Measurements from ENCODE around the gene CNTNAP4. TPM values are rescaled to one million over a fixed set of nuclear protein-coding genes. Genes with fewer than 3 reads are reported as not detected.

Gene CNTNAP4
- polyA plus RNA-seq, 1 of the 3 experiments (the other 2 are of a cell fraction), result not detected

DNA sequence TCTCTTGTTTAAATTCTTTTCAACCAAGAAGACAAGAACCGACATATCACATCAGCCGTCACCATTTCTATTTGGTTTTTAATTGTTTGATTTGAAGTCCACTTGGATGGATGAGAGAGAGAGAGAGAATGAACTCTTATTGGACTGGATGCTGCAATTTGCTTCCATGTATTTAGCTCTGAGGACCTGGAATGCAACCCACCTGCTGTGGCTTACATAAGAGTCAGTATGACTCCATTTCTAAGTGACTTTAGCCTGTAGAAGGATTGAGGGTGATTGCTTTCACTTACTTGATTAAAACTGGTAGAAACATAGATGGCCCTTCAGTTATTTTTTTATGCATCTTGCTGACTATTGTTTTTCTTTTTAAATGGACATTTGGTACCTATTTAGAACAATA, 296.1 kb downstream of the CNTNAP4 start:
- no peak overlapping the region for H3K9ac ChIP-seq
- H3K36me3 ChIP-seq (replicated peaks in 1 of 2; ENCODE audit: control insufficient read depth in 1 of 2, insufficient read depth in 2 of 2, low read length in 1 of 2), result no peaks in the 10 kb centered on the region
- CTCF ChIA-PET, result no interaction called here
- no peak overlapping the region for H3K4me2 ChIP-seq
- H4K20me1 ChIP-seq (ENCODE audit: insufficient read depth), result no peaks in the 10 kb centered on the region
- no peak overlapping the region for H2AFZ ChIP-seq (ENCODE audit: low read depth)
- no peak overlapping the region for H3K4me3 ChIP-seq (ENCODE audit: low read depth in 2 of 2, low read length in 1 of 2)
- no peaks in the 10 kb centered on the region for H3F3A ChIP-seq (replicated peaks; ENCODE audit: insufficient read depth)
- H3K79me2 ChIP-seq (ENCODE audit: insufficient read depth), result no peaks in the 10 kb centered on the region
- H3K9me2 ChIP-seq, result no peaks in the 10 kb centered on the region
- POLR2A ChIA-PET, result no interaction called here
- H3K9me3 ChIP-seq, result no peaks in the 10 kb centered on the region
- H3K27ac ChIP-seq (ENCODE audit: low read depth in 2 of 2, low read length in 1 of 2), result no peak overlapping the region
- H3K27me3 ChIP-seq (ENCODE audit: insufficient read depth), result no peaks in the 10 kb centered on the region
- no peaks in the 10 kb centered on the region for H3K4me1 ChIP-seq (ENCODE audit: control insufficient read depth in 1 of 2, insufficient read depth in 2 of 2, low read depth in 1 of 2, low read length in 1 of 2)
- DNase-seq, result no peak
- 50% methylated on average over 2 of the region's 2 CpGs for WGBS (ENCODE audit: low lambda C conversion rate)
- no peak for TF ChIP-seq JUND (IDR thresholded peaks at IDR 0.05)
- no peak for TF ChIP-seq FOXJ3 (CRISPR knock-in tag; IDR thresholded peaks at IDR 0.05)

- Histone ChIP-seq H3K4me1 (ENCODE audit: control insufficient read depth in 1 of 2, insufficient read depth in 2 of 2, low read depth in 1 of 2, low read length in 1 of 2) (no peaks in the 10 kb centered on the region), H2AFZ (ENCODE audit: low read depth) (no peak overlapping the region), H3K9me3 (no peaks in the 10 kb centered on the region), H3K9me2 (no peaks in the 10 kb centered on the region), H3K36me3 (replicated peaks in 1 of 2; ENCODE audit: control insufficient read depth in 1 of 2, insufficient read depth in 2 of 2, low read length in 1 of 2) (no peaks in the 10 kb centered on the region), H4K20me1 (ENCODE audit: insufficient read depth) (no peaks in the 10 kb centered on the region), H3K27ac (ENCODE audit: low read depth in 2 of 2, low read length in 1 of 2) (no peak overlapping the region), H3K9ac (no peak overlapping the region), H3F3A (replicated peaks; ENCODE audit: insufficient read depth) (no peaks in the 10 kb centered on the region), H3K79me2 (ENCODE audit: insufficient read depth) (no peaks in the 10 kb centered on the region), H3K27me3 (ENCODE audit: insufficient read depth) (no peaks in the 10 kb centered on the region), H3K4me2 (no peak overlapping the region), H3K4me3 (ENCODE audit: low read depth in 2 of 2, low read length in 1 of 2) (no peak overlapping the region)
- ChIA-PET CTCF (interaction anchor here (1.4 kb wide), 1 partner anchor 11 kb away, joined by 3 read pairs; no protein-coding TSS in a partner anchor), POLR2A (no interaction called here)
- DNase-seq, result no peak
- TF ChIP-seq TAF1 (IDR thresholded peaks at IDR 0.05; ENCODE audit: borderline replicate concordance, low read depth, low read length), result no peak
- TF ChIP-seq EZH2phosphoT487 (IDR thresholded peaks at IDR 0.05; ENCODE audit: borderline replicate concordance, low read depth), result no peak
- TF ChIP-seq GATA2 (CRISPR knock-in tag; IDR thresholded peaks at IDR 0.05), result no peak
- no peak for TF ChIP-seq MXI1 (IDR thresholded peaks at IDR 0.05; ENCODE audit: low read depth, low read length)
- TF ChIP-seq MEF2A (IDR thresholded peaks at IDR 0.05; ENCODE audit: borderline replicate concordance, low read depth), result no peak
- 18% methylated on average over 2 of the region's 2 CpGs for WGBS (ENCODE audit: low lambda C conversion rate)
Observed at GRCh38 chr16:76574651-76575050, 297.4 kb downstream of the CNTNAP4 start.

GRCh38 chr16:76576526-76576925, 299.3 kb downstream of the CNTNAP4 start:
- no peaks in the 10 kb centered on the region for H3K4me1 ChIP-seq (ENCODE audit: control insufficient read depth in 1 of 2, insufficient read depth in 2 of 2, low read depth in 1 of 2, low read length in 1 of 2)
- no peak for TF ChIP-seq MXI1 (IDR thresholded peaks at IDR 0.05; ENCODE audit: low read depth, low read length)
- TF ChIP-seq JUND (IDR thresholded peaks at IDR 0.05), result no peak
- TF ChIP-seq RFX5 (IDR thresholded peaks at IDR 0.05; ENCODE audit: low read length), result no peak
- no peak for TF ChIP-seq TAF1 (IDR thresholded peaks at IDR 0.05; ENCODE audit: borderline replicate concordance, low read depth, low read length)
- no peak for TF ChIP-seq MEF2A (IDR thresholded peaks at IDR 0.05; ENCODE audit: borderline replicate concordance, low read depth)
- TF ChIP-seq, protein P1, sequence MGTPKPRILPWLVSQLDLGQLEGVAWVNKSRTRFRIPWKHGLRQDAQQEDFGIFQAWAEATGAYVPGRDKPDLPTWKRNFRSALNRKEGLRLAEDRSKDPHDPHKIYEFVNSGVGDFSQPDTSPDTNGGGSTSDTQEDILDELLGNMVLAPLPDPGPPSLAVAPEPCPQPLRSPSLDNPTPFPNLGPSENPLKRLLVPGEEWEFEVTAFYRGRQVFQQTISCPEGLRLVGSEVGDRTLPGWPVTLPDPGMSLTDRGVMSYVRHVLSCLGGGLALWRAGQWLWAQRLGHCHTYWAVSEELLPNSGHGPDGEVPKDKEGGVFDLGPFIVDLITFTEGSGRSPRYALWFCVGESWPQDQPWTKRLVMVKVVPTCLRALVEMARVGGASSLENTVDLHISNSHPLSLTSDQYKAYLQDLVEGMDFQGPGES (IDR thresholded peaks at IDR 0.05; ENCODE audit: low read depth, low read length), result no peak
- no peak for TF ChIP-seq RXRA (IDR thresholded peaks at IDR 0.05; ENCODE audit: borderline replicate concordance, low read depth)
- no peak for TF ChIP-seq NFIC (IDR thresholded peaks at IDR 0.05; ENCODE audit: borderline replicate concordance)
- TF ChIP-seq RCOR1 (IDR thresholded peaks at IDR 0.05; ENCODE audit: low read length), result no peak
- H3K4me3 ChIP-seq (ENCODE audit: low read depth in 2 of 2, low read length in 1 of 2), result no peak overlapping the region
- H3K9ac ChIP-seq, result no peak overlapping the region
- no peaks in the 10 kb centered on the region for H3K27me3 ChIP-seq (ENCODE audit: insufficient read depth)
- CTCF ChIA-PET, result no interaction called here
- no peaks in the 10 kb centered on the region for H3K9me2 ChIP-seq
- H3F3A ChIP-seq (replicated peaks; ENCODE audit: insufficient read depth), result no peaks in the 10 kb centered on the region
- H3K36me3 ChIP-seq (replicated peaks in 1 of 2; ENCODE audit: control insufficient read depth in 1 of 2, insufficient read depth in 2 of 2, low read length in 1 of 2), result no peaks in the 10 kb centered on the region
- H2AFZ ChIP-seq (ENCODE audit: low read depth), result no peak overlapping the region
- no peaks in the 10 kb centered on the region for H3K9me3 ChIP-seq
- POLR2A ChIA-PET, result no interaction called here
- WGBS (ENCODE audit: low lambda C conversion rate), result 30% methylated on average over 5 of the region's 5 CpGs
- H3K79me2 ChIP-seq (ENCODE audit: insufficient read depth), result no peaks in the 10 kb centered on the region
- H4K20me1 ChIP-seq (ENCODE audit: insufficient read depth), result no peaks in the 10 kb centered on the region
- no peak for DNase-seq
- H3K27ac ChIP-seq (ENCODE audit: low read depth in 2 of 2, low read length in 1 of 2), result no peak overlapping the region
- no peak overlapping the region for H3K4me2 ChIP-seq

Measured in SK-N-SH (cell line).